ENCODE measurements around the gene HEXA.
"Not testable (repeated sequence)": the region's sequence is repeated elsewhere in the genome, so short reads cannot be mapped to it uniquely, and the experiment has no call there.

Gene HEXA

GRCh38 chr15:72379106-72379505 lies 3.3 kb upstream of the HEXA start:
- FAIRE-seq; DNase-seq (ENCODE audit: extremely low spot score, insufficient read length, low read depth): not testable (repeated sequence)

GRCh38 chr15:72377331-72377730 lies 1.5 kb upstream of the HEXA start:
- FAIRE-seq (no peak), DNase-seq (ENCODE audit: extremely low spot score, insufficient read length, low read depth) (no peak)

DNA sequence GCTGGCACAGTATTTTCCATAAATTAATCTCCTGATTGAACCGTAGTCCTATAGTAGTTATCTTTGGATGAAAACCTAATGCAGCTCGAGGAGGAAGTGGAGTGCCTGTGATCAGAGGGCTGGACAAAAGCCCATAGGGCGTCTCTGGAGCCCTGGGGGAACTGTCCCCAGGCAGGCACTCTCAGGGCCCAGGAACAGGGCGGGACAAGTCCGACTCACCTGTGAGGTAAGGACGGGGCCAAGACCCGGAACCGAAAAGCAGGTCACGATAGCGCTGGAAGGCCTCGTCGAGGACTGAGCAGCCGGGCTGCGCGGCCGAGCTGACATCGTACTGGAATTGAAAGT lies 341 bp downstream of the HEXA start:
- FAIRE-seq (no peak), DNase-seq (ENCODE audit: extremely low spot score, insufficient read length, low read depth) (no peak)

DNA sequence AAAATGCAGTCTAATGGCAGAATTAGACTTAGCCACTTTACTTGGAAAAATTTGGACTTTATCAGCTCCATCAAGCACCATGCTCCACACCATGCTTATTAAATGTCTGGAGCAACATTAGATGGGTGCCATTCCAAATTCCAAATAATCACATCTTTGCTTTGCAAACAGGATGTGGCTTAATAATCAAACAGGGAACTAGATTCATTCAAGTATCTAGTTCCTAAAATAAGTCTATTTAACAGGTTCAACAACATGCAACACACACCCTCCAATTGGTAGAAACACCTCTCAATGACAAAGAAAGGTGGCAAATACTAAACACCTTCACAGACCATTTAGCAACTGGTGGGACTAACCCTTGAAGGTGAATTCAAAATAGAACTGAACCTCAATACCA lies 3.5 kb downstream of the HEXA start:
- DNase-seq (ENCODE audit: extremely low spot score, insufficient read length, low read depth) (no peak), FAIRE-seq (no peak)

DNA sequence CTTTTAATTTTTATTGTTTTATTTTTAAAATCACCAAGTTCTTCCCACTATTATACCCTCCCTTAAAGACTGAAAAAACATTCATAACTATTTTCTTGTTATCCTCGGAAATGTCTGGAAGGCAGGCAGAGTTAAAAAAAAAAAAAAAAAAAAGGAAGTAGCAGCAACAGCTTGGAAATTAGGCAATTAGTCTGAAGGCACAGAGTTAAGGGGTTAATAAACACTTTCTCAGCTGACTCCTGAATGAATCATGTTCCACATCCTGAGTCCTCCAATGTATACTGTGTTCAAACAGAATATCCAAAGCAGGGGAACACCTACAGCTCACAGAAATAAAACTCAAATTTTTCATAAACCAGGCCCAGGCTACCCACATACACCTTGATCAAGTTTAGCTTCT lies 5.8 kb downstream of the HEXA start:
- FAIRE-seq (no peak), DNase-seq (ENCODE audit: extremely low spot score, insufficient read length, low read depth) (no peak)

DNA sequence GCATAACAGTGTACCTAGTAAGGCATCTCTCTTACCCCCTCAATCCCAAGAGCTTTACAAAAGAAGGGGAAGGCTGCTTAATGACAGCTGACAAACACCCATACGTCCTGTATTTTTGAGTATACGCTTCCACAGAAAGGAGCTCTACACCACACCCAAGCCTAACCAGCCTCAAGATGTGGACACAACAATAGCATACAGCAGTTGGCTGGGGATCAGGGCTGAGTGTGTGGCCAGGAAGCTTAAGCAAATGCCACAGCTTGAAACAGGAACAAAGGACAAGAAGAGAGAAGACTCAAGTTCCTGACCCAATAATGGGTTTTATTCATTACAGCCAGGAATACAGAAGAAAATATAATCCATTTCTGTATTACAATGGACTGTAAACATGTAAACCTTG lies 6.9 kb downstream of the HEXA start:
- FAIRE-seq (no peak), DNase-seq (ENCODE audit: extremely low spot score, insufficient read length, low read depth) (no peak)

DNA sequence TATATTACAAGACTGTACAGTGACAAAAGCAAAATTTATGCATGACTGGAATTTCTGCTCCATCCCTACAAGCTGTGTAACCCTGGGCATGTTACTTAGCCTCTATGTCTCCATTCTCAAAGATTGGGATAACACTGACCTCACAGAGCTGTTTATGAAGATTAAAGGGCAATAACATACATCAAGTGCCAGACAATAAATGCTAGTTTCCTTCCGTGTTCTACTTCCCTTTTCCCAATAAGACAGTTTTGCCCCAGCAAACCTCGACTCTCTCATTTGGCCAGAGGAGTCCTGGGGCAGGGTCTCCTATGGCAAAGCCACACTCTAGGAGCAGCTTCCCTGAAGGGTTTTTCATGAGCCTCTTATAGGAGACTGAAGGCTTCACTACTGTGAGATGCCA lies 7.5 kb downstream of the HEXA start:
- DNase-seq (ENCODE audit: extremely low spot score, insufficient read length, low read depth) (no peak), FAIRE-seq (no peak)

DNA sequence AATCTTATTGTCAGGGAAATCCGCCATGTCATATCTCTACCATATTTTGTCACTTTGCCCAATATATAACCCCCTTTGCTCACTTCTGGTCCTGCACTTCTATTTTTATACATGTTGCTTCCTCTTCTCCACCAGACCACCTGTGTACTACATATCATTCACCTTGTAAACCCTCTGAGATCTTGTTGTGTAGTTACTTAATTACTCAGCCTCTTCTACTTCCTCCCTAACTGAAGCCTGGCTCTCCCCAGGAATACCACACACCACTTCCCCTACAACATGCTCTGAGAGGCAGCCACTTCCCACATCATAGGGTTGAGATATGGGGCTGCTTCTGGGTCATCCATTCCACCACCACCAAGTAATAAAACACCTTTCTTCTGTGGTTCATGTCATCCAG lies 10.0 kb downstream of the HEXA start:
- DNase-seq (ENCODE audit: extremely low spot score, insufficient read length, low read depth) (peak; percentile 62), FAIRE-seq (peak; percentile 94)

GRCh38 chr15:72361176-72361575 lies 14.6 kb downstream of the HEXA start:
- no peak for FAIRE-seq
- DNase-seq (ENCODE audit: extremely low spot score, insufficient read length, low read depth), result no peak

DNA sequence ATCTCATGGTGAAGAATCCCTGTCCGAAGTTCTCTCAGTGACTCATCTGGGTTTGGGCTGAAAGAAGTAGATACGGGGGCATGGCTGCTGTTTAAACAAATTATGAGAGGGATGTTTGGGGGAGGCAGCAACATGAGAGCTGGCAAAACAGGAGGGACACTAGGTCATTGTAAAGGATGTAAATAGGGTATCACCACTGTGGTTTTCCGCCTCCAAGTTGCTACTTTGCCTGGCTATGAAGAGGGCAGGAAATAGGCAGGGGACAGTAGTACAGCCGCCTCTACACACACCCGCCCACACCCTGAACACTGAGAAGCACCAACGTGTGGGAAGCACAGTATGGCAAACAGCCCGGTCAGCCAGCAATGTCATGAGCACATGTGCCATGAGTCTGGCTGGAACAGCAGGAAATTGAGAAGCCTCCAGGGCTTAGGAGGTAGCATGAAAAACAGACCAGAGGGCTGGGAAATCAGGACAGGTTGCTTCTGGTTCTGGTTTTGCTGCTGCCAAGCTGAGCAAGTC lies 17.1 kb downstream of the HEXA start:
- FAIRE-seq (peak; percentile 83), DNase-seq (ENCODE audit: extremely low spot score, insufficient read length, low read depth) (no peak)

- no peak for FAIRE-seq
- no peak for DNase-seq (ENCODE audit: extremely low spot score, insufficient read length, low read depth)
Measured at GRCh38 chr15:72358121-72358520, 17.7 kb downstream of the HEXA start.

DNA sequence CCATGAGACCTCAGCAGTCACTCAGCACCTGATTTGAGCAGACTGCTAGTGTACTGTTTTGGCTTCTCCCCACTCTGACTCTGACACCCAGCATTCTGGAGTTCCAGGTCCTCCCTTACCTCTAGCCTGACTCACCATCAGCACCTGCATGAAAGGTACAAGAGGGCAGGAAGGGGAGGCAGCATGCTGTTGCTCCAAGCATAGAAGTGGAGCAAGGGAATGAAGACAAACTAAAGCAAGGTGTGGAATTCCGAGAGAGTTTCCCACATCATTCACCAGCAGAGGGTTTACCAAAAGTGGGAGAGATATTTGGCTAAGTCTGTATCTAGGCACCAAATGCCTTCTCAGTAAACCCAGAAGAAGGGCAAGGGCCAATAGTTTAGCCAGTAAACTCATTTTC lies 21.3 kb downstream of the HEXA start:
- DNase-seq (ENCODE audit: extremely low spot score, insufficient read length, low read depth) (no peak), FAIRE-seq (no peak)

- FAIRE-seq, result no peak
- no peak for DNase-seq (ENCODE audit: extremely low spot score, insufficient read length, low read depth)
Measured at GRCh38 chr15:72353266-72353665, 22.5 kb downstream of the HEXA start.

DNA sequence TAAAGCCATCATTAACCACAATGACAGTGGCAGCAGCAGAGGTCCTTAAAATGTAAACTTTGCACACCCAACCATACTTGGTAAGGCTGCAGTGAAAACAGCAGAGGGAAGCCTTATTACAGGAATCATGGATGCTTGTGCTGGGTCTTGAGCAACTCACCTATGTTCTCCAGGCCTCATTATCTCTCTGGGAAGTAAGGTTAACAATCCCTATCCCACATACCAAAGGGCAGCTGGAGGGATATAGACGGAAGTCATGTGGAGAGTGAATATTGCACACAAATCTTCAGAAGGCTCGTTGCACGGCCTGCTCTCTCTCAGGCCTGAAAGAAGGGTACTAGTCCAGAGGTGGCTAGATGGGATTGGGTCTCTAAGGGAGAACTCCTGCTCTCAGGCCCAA lies 30.0 kb downstream of the HEXA start:
- FAIRE-seq (no peak), DNase-seq (ENCODE audit: extremely low spot score, insufficient read length, low read depth) (no peak)

- FAIRE-seq (no peak), DNase-seq (ENCODE audit: extremely low spot score, insufficient read length, low read depth) (no peak)
Measured at GRCh38 chr15:72345280-72345679, 30.5 kb downstream of the HEXA start.

DNA sequence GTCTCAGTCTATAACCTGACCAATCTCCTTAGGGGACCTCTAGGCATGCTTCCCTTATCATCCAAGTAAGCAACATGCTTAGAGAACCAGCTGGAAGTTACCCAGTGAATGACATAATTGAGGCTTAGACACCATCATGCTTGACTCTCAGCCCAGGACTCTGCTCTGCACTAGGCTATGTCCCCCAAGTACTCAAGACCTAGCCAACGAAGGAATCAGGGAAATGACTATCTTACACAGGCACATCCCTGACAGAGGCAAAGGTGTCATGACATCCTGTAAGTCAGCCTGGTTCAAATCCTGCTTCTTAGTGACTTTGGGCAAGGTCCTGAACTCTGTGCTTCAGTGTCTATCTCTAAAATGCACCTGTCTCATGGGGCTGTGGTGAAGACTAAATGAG lies 31.2 kb downstream of the HEXA start:
- FAIRE-seq (no peak), DNase-seq (ENCODE audit: extremely low spot score, insufficient read length, low read depth) (no peak)

DNA sequence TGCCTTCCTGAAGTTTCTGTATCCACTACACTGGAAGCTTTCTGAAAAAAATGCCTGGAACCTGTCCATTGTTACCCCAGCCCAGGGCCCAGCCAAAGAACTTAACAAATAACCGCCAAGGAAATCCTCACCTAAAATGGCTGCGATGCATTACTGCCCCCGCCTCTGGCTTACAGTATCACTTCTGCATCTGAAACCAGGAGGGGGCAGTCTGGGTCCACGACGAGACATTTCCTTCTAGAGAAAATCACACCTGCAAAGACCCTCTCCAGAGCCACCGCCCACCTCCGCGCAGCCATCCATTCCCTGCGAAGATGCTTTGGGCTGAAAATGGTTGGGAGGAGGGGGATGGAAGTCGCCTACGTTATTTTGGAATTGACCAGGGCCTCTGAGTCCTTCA lies 33.4 kb downstream of the HEXA start:
- FAIRE-seq (no peak), DNase-seq (ENCODE audit: extremely low spot score, insufficient read length, low read depth) (no peak)

- FAIRE-seq (no peak), DNase-seq (ENCODE audit: extremely low spot score, insufficient read length, low read depth) (no peak)
Measured at GRCh38 chr15:72341361-72341760, 34.5 kb downstream of the HEXA start.

- FAIRE-seq (no peak), DNase-seq (ENCODE audit: extremely low spot score, insufficient read length, low read depth) (no peak)
Measured at GRCh38 chr15:72340366-72340765, 35.4 kb downstream of the HEXA start.

- DNase-seq (ENCODE audit: extremely low spot score, insufficient read length, low read depth) (no peak), FAIRE-seq (no peak)
Measured at GRCh38 chr15:72339777-72340177, 36.0 kb downstream of the HEXA start.

DNA sequence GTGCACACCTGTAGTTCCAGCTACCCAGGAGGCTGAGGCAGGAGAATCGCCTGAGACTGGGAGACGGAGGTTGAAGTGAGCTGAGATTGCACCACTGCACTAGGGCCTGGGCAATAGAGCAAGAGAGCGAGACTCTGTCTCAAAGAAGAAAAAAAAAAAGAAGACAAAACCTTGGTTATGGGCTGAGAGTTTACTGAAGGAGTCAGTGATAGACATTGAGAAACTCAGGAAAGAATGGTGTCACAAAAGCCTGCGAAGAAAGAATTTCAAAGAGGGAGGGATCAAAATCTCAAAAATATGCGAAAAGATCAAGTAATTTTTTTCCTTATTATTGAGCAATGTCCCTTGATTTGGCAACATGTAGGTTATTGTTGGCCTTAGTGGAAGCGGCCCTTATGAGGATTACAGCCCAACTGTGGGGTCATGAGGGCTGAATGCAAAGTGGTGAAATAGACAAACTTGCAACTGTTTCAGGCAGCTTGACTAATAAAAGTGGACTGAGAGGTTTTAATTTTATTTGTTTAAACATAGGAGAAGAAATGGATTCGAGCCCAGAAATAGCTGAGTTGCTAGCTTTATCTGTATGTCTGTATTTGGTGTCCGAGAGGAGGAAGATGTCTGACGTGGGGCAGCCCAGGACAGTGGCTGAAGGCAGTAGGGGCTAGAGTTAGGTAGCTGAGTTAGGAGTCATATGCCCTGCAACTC lies 37.0 kb downstream of the HEXA start:
- FAIRE-seq, result no peak
- no peak for DNase-seq (ENCODE audit: extremely low spot score, insufficient read length, low read depth)

DNA sequence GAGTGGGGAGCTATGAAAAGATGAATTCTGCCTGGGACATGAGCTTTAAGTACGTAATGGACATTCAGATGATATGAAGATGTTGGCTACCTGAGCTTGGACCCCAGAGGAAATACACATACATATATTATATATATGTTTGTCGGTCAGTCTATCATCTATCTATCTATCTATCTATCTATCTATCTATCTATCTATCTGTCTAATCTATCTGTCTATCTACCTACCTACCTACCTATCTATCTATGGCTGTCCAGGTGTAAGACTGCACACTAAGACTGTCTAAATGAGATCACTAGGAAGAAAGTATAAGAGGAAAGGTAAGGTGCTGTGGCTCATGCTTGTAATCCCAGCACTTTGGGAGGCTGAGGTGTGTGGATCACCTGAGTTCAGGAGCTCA lies 37.7 kb downstream of the HEXA start:
- FAIRE-seq, result no peak
- DNase-seq (ENCODE audit: extremely low spot score, insufficient read length, low read depth), result no peak
